SU-DHL-6 (cell line): ENCODE results near the gene EEF2.

Experiments
- H2AFZ ChIP-seq: fragments of 200-600 bp; sonication (generic); 2 replicates; pipeline ENCODE4 v1.6.1; 2014; ENCODE audit warnings: low read depth, mild to moderate bottlenecking, moderate library complexity, mixed read lengths, antibody characterized with exemption, low read length; ENCODE audit not compliant: severe bottlenecking
- H3F3A ChIP-seq: fragments of 200-600 bp; shearing (Covaris generic); 2 replicates; pipeline ENCODE4 v1.6.0; 2016; ENCODE audit warnings: antibody characterized with exemption, mild to moderate bottlenecking; ENCODE audit not compliant: insufficient read depth
- H3K27ac ChIP-seq: fragments of 200-600 bp; sonication (generic); 2 replicates; pipeline ENCODE4 v1.5.1; 2016; ENCODE audit warnings: low read depth, mild to moderate bottlenecking, low read length, moderate library complexity, mixed read lengths
- H3K27me3 ChIP-seq: fragments of 200-600 bp; sonication (generic), shearing (Covaris generic); 2 replicates; pipeline ENCODE4 v1.6.0; 2014; ENCODE audit warnings: mild to moderate bottlenecking, low read length
- H3K36me3 ChIP-seq: fragments of 200-600 bp; sonication (generic); 2 replicates; pipeline ENCODE4 v1.6.1; 2014; ENCODE audit warnings: mild to moderate bottlenecking, low read length, mixed read lengths
- H3K4me2 ChIP-seq: fragments of 300-600, 200-600 bp; shearing (Covaris generic), sonication (generic); 2 replicates; pipeline ENCODE4 v1.6.0; 2014; ENCODE audit warnings: low read length, low read depth, mild to moderate bottlenecking; ENCODE audit not compliant: poor library complexity, severe bottlenecking
- H3K4me3 ChIP-seq: fragments of 200-600 bp; sonication (generic); 2 replicates; pipeline ENCODE4 v1.5.1; 2014; ENCODE audit warnings: antibody characterized with exemption, low read length, mild to moderate bottlenecking, mixed read lengths; ENCODE audit not compliant: insufficient read depth, poor library complexity, severe bottlenecking
- H3K79me2 ChIP-seq: fragments of 200-600 bp; sonication (generic); 2 replicates; pipeline ENCODE4 v1.6.1; 2014; ENCODE audit warnings: mild to moderate bottlenecking, low read length, moderate library complexity; ENCODE audit not compliant: insufficient read depth
- H3K9ac ChIP-seq: fragments of 200-600 bp; sonication (generic); 2 replicates; pipeline ENCODE4 v1.7.0; 2014; ENCODE audit warnings: mild to moderate bottlenecking, low read length
- H3K9me2 ChIP-seq: fragments of 200-600 bp; sonication (generic); replicated peaks from 2 replicates; pipeline ENCODE4 v1.6.1; 2014; ENCODE audit warnings: low read length; ENCODE audit not compliant: insufficient read depth
- H3K9me3 ChIP-seq: fragments of 200-600 bp; sonication (generic); 2 replicates; pipeline ENCODE4 v1.6.1; 2014; ENCODE audit warnings: low read length, mixed read lengths; ENCODE audit not compliant: insufficient read depth
- H4K20me1 ChIP-seq: fragments of 200-600 bp; sonication (generic); 2 replicates; pipeline ENCODE4 v1.6.1; 2014; ENCODE audit warnings: low read depth, mild to moderate bottlenecking, antibody characterized with exemption, low read length, moderate library complexity, mixed read lengths
- EZH2phosphoT487 ChIP-seq: fragments of 200-600 bp; sonication (generic), shearing (Covaris generic); conservative IDR thresholded peaks from 2 replicates; pipeline ENCODE4 v1.6.1; 2018; ENCODE audit warnings: mild to moderate bottlenecking, antibody characterized with exemption, low read length, moderate library complexity, mixed read lengths
- TF ChIP-seq, protein P1 (sequence below): fragments of 200-600 bp; sonication (generic); IDR thresholded peaks from one replicate; pipeline ENCODE4 v1.5.1; 2017; ENCODE audit warnings: antibody characterized with exemption, mild to moderate bottlenecking, low read length, moderate library complexity; ENCODE audit not compliant: insufficient read depth, poor library complexity, severe bottlenecking

EEF2 gene

DNA sequence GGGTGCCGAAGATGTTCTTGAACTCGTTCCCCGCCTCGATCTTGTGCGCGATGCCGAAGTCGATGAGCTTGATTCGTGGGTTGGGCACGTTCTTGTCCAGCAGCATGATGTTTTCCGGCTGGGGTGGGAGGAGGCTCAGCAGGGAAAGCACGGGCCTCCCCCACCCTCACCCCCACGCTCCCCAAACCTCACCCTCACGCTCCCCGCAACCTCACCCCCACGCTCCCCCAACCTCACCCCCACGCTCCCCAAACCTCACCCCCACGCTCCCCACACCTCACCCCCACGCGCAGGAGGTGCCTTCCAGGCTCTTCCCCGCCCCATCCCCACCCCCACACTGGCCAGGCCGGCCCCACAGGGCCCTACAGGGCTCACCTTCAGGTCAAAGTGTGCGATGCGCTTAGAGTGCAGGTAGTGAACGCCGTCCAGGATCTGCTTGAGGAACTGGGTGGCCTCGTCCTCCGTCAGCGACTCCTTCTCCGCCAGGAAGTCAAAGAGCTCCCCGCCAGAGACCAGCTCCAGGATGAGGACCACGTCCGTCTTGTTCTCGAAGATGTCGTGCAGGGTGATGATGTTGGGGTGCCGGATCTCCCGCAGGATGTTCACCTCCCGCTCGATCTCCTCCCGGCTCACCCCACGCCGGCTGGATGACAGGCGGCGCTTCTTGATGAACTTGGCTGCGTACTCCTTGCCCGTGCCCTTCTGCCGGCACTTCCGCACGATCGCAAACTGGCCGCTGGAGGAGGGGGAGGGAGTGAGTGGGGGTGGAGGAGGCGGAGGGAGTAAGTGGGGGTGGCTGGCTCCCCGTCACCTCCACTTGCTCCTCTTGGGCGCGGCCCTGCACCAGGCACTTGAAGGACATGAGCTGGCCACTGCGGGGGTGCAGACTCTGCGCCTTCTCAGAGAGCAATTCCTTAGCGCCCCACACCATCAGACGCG, 20.7 kb downstream of the EEF2 start:
- Histone ChIP-seq H3F3A (no peaks in the 10 kb centered on the region), H3K36me3 (0 out of 2 replicates have a peak, but pooled peaks cover 2% of the 10 kb centered on the region), H3K4me2 (no peak overlapping the region), H3K9ac (no peak overlapping the region), H3K27me3 (no peaks in the 10 kb centered on the region), H2AFZ (no peak overlapping the region), H3K9me2 (no peaks in the 10 kb centered on the region), H3K79me2 (peaks cover 16% of the 10 kb centered on the region), H3K4me3 (no peak overlapping the region), H3K9me3 (no peaks in the 10 kb centered on the region), H3K27ac (no peak overlapping the region), H4K20me1 (no peaks in the 10 kb centered on the region; the same call in 1 of the 2 replicates)
- TF ChIP-seq EZH2phosphoT487 = no peak
- TF ChIP-seq, protein P1, sequence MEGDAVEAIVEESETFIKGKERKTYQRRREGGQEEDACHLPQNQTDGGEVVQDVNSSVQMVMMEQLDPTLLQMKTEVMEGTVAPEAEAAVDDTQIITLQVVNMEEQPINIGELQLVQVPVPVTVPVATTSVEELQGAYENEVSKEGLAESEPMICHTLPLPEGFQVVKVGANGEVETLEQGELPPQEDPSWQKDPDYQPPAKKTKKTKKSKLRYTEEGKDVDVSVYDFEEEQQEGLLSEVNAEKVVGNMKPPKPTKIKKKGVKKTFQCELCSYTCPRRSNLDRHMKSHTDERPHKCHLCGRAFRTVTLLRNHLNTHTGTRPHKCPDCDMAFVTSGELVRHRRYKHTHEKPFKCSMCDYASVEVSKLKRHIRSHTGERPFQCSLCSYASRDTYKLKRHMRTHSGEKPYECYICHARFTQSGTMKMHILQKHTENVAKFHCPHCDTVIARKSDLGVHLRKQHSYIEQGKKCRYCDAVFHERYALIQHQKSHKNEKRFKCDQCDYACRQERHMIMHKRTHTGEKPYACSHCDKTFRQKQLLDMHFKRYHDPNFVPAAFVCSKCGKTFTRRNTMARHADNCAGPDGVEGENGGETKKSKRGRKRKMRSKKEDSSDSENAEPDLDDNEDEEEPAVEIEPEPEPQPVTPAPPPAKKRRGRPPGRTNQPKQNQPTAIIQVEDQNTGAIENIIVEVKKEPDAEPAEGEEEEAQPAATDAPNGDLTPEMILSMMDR = no peak

DNA sequence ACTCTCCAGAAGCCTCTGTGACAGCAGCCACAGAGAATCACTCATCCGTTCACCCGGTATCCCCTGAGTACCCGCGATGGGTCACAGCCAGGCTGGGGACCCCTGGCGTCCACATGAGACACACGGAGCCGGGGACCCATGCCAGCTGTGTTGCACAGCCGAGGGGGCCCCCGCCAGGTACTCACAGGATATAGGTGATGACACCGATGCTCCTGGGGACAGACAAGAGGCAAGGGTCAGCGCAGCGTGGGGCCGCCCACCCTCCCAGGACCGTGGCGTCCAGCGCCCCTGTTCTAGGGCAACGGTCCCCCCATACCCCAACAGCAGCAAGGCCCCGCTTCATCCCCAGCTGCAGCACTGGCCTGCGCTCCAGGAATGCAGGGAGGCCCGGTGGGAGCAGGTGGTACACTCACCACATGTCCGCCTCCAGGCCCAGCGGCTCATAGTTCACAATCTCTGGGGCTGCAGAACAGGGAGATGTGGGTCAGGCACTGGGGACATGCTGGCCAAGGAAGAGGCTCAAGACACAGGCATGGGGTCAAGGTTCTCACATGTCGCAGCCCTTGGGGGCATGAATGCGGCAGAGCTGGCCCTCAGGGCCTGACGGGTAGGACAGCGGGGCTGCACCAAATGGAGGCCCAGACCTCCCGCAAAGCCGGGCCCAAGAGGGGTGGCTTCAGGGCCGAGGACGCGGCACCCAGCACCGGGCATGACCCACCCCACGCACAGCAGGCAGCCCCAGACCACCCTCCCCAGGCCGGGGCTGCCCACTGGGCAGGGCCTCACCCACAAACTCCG, 21.6 kb downstream of the EEF2 start:
- H3K4me2 ChIP-seq = no peak overlapping the region
- H3K9ac ChIP-seq = no peak overlapping the region
- peaks cover 8% of the 10 kb centered on the region; the same call in 1 of the 2 replicates for H3K79me2 ChIP-seq
- H3K9me2 ChIP-seq = no peaks in the 10 kb centered on the region
- H3K27me3 ChIP-seq = no peaks in the 10 kb centered on the region
- no peaks in the 10 kb centered on the region for H3F3A ChIP-seq
- H3K4me3 ChIP-seq = no peak overlapping the region
- TF ChIP-seq, protein P1 = no peak
- TF ChIP-seq EZH2phosphoT487 = no peak
- H3K9me3 ChIP-seq = no peaks in the 10 kb centered on the region
- no peak overlapping the region for H3K27ac ChIP-seq
- H2AFZ ChIP-seq = no peak overlapping the region
- H4K20me1 ChIP-seq = no peaks in the 10 kb centered on the region
- H3K36me3 ChIP-seq = 0 out of 2 replicates have a peak, but pooled peaks cover 2% of the 10 kb centered on the region

DNA sequence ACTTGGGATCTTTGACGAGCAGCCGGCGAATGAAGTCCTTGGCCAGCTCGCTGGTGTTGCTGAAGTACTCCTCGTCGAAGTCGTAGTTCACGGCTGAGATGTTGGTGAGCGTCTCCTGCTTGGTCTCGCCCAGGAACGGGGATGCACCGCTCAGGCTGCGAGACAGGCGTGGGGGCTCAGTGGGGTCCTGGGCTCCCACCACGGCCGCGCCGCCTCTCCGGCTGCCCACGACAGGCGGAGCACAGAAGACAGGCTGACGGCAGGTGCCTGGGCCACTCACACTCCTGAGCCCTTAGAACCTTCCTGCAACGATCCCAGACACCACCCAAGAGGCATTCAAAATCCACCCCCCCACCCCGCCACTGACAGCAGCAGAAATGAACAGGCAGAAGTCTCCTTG, 24.3 kb downstream of the EEF2 start:
- TF ChIP-seq, protein P1 = no peak
- TF ChIP-seq EZH2phosphoT487 = no peak
- H3F3A ChIP-seq = no peaks in the 10 kb centered on the region
- H3K27ac ChIP-seq = no peak overlapping the region
- H3K9me2 ChIP-seq = no peaks in the 10 kb centered on the region
- H2AFZ ChIP-seq = no peak overlapping the region
- H3K4me2 ChIP-seq = no peak overlapping the region
- H3K9me3 ChIP-seq = no peaks in the 10 kb centered on the region
- no peaks in the 10 kb centered on the region for H3K36me3 ChIP-seq
- H3K4me3 ChIP-seq = no peak overlapping the region
- H3K9ac ChIP-seq = no peak overlapping the region
- H4K20me1 ChIP-seq = no peaks in the 10 kb centered on the region
- no peaks in the 10 kb centered on the region for H3K79me2 ChIP-seq
- H3K27me3 ChIP-seq = no peaks in the 10 kb centered on the region
